SH-SY5Y (cell line): ENCODE results near the gene TMEM266.

Experiments
- GATA2 ChIP-seq: IDR thresholded peaks from 2 replicates; pipeline ENCODE4 v1.6.1; 2011; ENCODE audit warnings: mild to moderate bottlenecking, low read depth, low read length
- GATA3 ChIP-seq: IDR thresholded peaks from 2 replicates; pipeline ENCODE4 v1.6.1; 2011; ENCODE audit warnings: low read depth, mild to moderate bottlenecking, low read length, moderate library complexity

- no peak for TF ChIP-seq GATA2
- no peak for TF ChIP-seq GATA3
Measured at GRCh38 chr15:76236350-76236749, 176.6 kb downstream of the TMEM266 start.
